ENCODE data around the gene NOX1. TPM values are rescaled to one million over a fixed set of nuclear protein-coding genes. Genes with fewer than 3 reads are reported as not detected.
"Not testable (repeated sequence)": the region's sequence is repeated elsewhere in the genome, so short reads cannot be mapped to it uniquely, and the experiment has no call there.

Gene NOX1
- total RNA-seq, 1 donor from 2014 or later: not detected

- intact Hi-C loops (cut with micrococcal nuclease): loop anchor here (1.0 to 10.0 kb wide), 10 partner anchors 9 to 1945 kb away; partner anchors contain the start of genes ARMCX5, HNRNPH2, RPL36A and TIMM8A
These were observed 54.1 kb downstream of the NOX1 start, which contains the start of gene CSTF2 for GRCh38 chrX:100819837-100820666. Gene CSTF2 (plus strand): TSS chrX:100820391. CDS start chrX:100820417, 26 bp downstream.

GRCh38 chrX:100819534-100819836 lies 54.7 kb downstream of the NOX1 start:
- intact Hi-C loops (cut with micrococcal nuclease): no loop called here

- intact Hi-C loops (cut with micrococcal nuclease): no loop called here
These were observed 56.8 kb downstream of the NOX1 start for GRCh38 chrX:100817340-100817739.

- intact Hi-C loops (cut with micrococcal nuclease): no loop called here
These were observed 61.7 kb downstream of the NOX1 start for GRCh38 chrX:100812216-100813158.

- intact Hi-C loops (cut with micrococcal nuclease): not testable (repeated sequence)
These were observed 65.9 kb downstream of the NOX1 start for GRCh38 chrX:100808265-100808664.

- intact Hi-C loops (cut with micrococcal nuclease): no loop called here
These were observed 69.4 kb downstream of the NOX1 start for GRCh38 chrX:100804780-100805179.

GRCh38 chrX:100802843-100803242 lies 71.3 kb downstream of the NOX1 start:
- intact Hi-C loops (cut with micrococcal nuclease): no loop called here

- intact Hi-C loops (cut with micrococcal nuclease): no loop called here
These were observed 75.5 kb downstream of the NOX1 start for GRCh38 chrX:100798484-100799214.

- intact Hi-C loops (cut with micrococcal nuclease): no loop called here
These were observed 76.8 kb downstream of the NOX1 start for GRCh38 chrX:100797359-100797758.

- intact Hi-C loops (cut with micrococcal nuclease): not testable (repeated sequence)
These were observed 77.8 kb downstream of the NOX1 start for GRCh38 chrX:100796371-100796770.

Other genes starting within 250 kb of the NOX1 start
- 0.27 TPM in 1 of 2 replicates, not detected in the other for gene TSPAN6, start 237.6 kb downstream of the NOX1 start, total RNA-seq
- gene SRPX2, start 230.2 kb downstream of the NOX1 start, total RNA-seq: not detected in 2 replicates
- not detected in 2 replicates for gene SYTL4, start 142.2 kb downstream of the NOX1 start, total RNA-seq
- gene CSTF2, start 54.0 kb downstream of the NOX1 start, total RNA-seq: 52.4 and 55.0 TPM in 2 replicates
- 0.27 and 0.39 TPM in 2 replicates for gene XKRX, start 54.6 kb upstream of the NOX1 start, total RNA-seq
- not detected in 2 replicates for gene ARL13A, start 95.3 kb upstream of the NOX1 start, total RNA-seq
- 23.2 and 23.3 TPM in 2 replicates for gene TRMT2B, start 177.8 kb upstream of the NOX1 start, total RNA-seq
- not detected in 2 replicates for gene TMEM35A, start 204.5 kb upstream of the NOX1 start, total RNA-seq
- 17.1 and 18.8 TPM in 2 replicates for gene CENPI, start 223.8 kb upstream of the NOX1 start, total RNA-seq